Neural progenitor cell (in vitro differentiated cells): Measurements from ENCODE around the gene SMYD3.

Experiments used
- CTCF ChIP-seq: fragments of 200-600 bp; sonication (generic); IDR thresholded peaks from 2 replicates; pipeline ENCODE4 v1.5.1; 2017; ENCODE audit warnings: antibody characterized with exemption, mild to moderate bottlenecking
- EZH2 ChIP-seq: fragments of 200-600 bp; sonication (generic); IDR thresholded peaks from 2 replicates; pipeline ENCODE4 v1.6.1; 2017; ENCODE audit warnings: antibody characterized with exemption, mild to moderate bottlenecking, moderate library complexity

GRCh38 chr1:246343937-246344336, 163.1 kb downstream of the SMYD3 start:
- TF ChIP-seq CTCF (no peak), EZH2 (no peak)
